Neuronal stem cell (in vitro differentiated cells): ENCODE measurements around the gene ADGRV1.
A peak's percentile ranks its signal among the peaks of the same experiment; 100 is the strongest.

Experiments
- DNase-seq: peaks from one replicate; pipeline ENCODE4 v3.0.0-alpha.2; 2013; ENCODE audit warnings: low spot score
- H2AFZ ChIP-seq: one replicate; pipeline ENCODE4 v1.6.1; 2013; ENCODE audit warnings: mild to moderate bottlenecking, low read length, inconsistent platforms
- H2AK5ac ChIP-seq: 2 replicates; pipeline ENCODE4 v1.6.1; 2013; ENCODE audit warnings: low read depth, mild to moderate bottlenecking, inconsistent platforms, low read length, moderate library complexity, mixed read lengths
- H2BK120ac ChIP-seq: 2 replicates; pipeline ENCODE4 v1.6.1; 2013; ENCODE audit warnings: low read depth, mild to moderate bottlenecking, inconsistent platforms, low read length, moderate library complexity, mixed read lengths
- H2BK12ac ChIP-seq: one replicate; pipeline ENCODE4 v1.6.1; 2013; ENCODE audit warnings: low read length, inconsistent platforms
- H2BK15ac ChIP-seq: 2 replicates; pipeline ENCODE4 v1.6.1; 2013; ENCODE audit warnings: mild to moderate bottlenecking, low read length, inconsistent platforms, mixed read lengths
- H2BK5ac ChIP-seq: one replicate; pipeline ENCODE4 v1.6.1; 2013; ENCODE audit warnings: inconsistent platforms, mild to moderate bottlenecking, low read length, moderate library complexity
- H3K14ac ChIP-seq: one replicate; pipeline ENCODE4 v1.6.1; 2013; ENCODE audit warnings: low read length, inconsistent platforms
- H3K18ac ChIP-seq: 2 replicates; pipeline ENCODE4 v1.6.1; 2013; ENCODE audit warnings: low read length, inconsistent platforms
- H3K23ac ChIP-seq: 2 replicates; pipeline ENCODE4 v1.6.1; 2013; ENCODE audit warnings: low read depth, mild to moderate bottlenecking, mixed read lengths, low read length, inconsistent platforms; ENCODE audit not compliant: poor library complexity
- H3K27ac ChIP-seq: replicated peaks from 3 replicates; pipeline ENCODE4 v1.5.1; 2013; ENCODE audit warnings: low read length, inconsistent platforms
- H3K27me3 ChIP-seq, 3 experiments: 2 replicates each; pipeline ENCODE4 v1.6.1; 2013; ENCODE audit warnings: low read length in 3 of 3, mild to moderate bottlenecking in 2 of 3, inconsistent platforms in 1 of 3, low read depth in 1 of 3, mixed read lengths in 1 of 3, moderate library complexity in 1 of 3; ENCODE audit not compliant: control insufficient read depth in 3 of 3, insufficient read depth in 3 of 3
- H3K36me3 ChIP-seq, 2 donors: replicated peaks in 1 of 2; 2 replicates each; pipeline ENCODE4 v1.6.1; 2013; ENCODE audit warnings: low read length in 2 of 2; ENCODE audit not compliant: control insufficient read depth in 2 of 2, insufficient read depth in 2 of 2
- H3K4ac ChIP-seq: 2 replicates; pipeline ENCODE4 v1.6.1; 2013; ENCODE audit warnings: inconsistent platforms, mild to moderate bottlenecking, low read length, moderate library complexity
- H3K4me1 ChIP-seq, 2 donors: 1 replicate in 1 of 2; 2 replicates in 1 of 2; pipeline ENCODE4 v1.6.1; 2013; ENCODE audit warnings: low read length in 2 of 2, low read depth in 1 of 2; ENCODE audit not compliant: control insufficient read depth in 2 of 2, insufficient read depth in 1 of 2
- H3K4me2 ChIP-seq: one replicate; pipeline ENCODE4 v1.6.1; 2013; ENCODE audit warnings: mild to moderate bottlenecking, low read length, inconsistent platforms; ENCODE audit not compliant: insufficient read depth, poor library complexity, severe bottlenecking
- H3K4me3 ChIP-seq, 2 donors: 2 replicates each; pipeline ENCODE4 v1.5.1; 2013; ENCODE audit warnings: low read length in 2 of 2, mild to moderate bottlenecking in 2 of 2, inconsistent platforms in 1 of 2, moderate library complexity in 1 of 2
- H3K79me1 ChIP-seq: one replicate; pipeline ENCODE4 v1.6.1; 2013; ENCODE audit warnings: low read depth, mild to moderate bottlenecking, inconsistent platforms, low read length, moderate library complexity
- H3K9ac ChIP-seq: one replicate; pipeline ENCODE4 v1.6.1; 2013; ENCODE audit warnings: mild to moderate bottlenecking, low read depth, low read length, inconsistent platforms; ENCODE audit not compliant: poor library complexity
- H3K9me3 ChIP-seq, 2 donors: replicated peaks in 1 of 2; 2 replicates each; pipeline versions ENCODE3 to v1.6.1; 2013; ENCODE audit warnings: low read length in 2 of 2, mild to moderate bottlenecking in 2 of 2, inconsistent platforms in 1 of 2, low read depth in 1 of 2, mixed read lengths in 1 of 2, moderate library complexity in 1 of 2; ENCODE audit not compliant: control insufficient read depth in 2 of 2, insufficient read depth in 1 of 2
- H4K8ac ChIP-seq: one replicate; pipeline ENCODE4 v1.6.1; 2013; ENCODE audit warnings: low read depth, mild to moderate bottlenecking, inconsistent platforms, low read length, moderate library complexity
- H4K91ac ChIP-seq: one replicate; pipeline ENCODE4 v1.6.1; 2013; ENCODE audit warnings: low read length, low read depth, mild to moderate bottlenecking, inconsistent platforms; ENCODE audit not compliant: poor library complexity
- WGBS, 2 donors: extraction: QIAGEN DNeasy Blood & Tissue Kit; methylation state at CpG; one replicate each; pipeline ENCODE4 v1.1.7; 2013; ENCODE audit warnings: missing lambda C conversion rate in 2 of 2, mixed read lengths in 1 of 2; ENCODE audit not compliant: insufficient read length in 2 of 2, insufficient replicate concordance in 1 of 2; ENCODE audit errors: extremely low coverage in 2 of 2; 5-methylcytosine and 5-hydroxymethylcytosine counted together

ADGRV1 gene

GRCh38 chr5:90529939-90530677 is 28.5 kb upstream of the ADGRV1 start:
- H3K14ac ChIP-seq, result peak overlapping the region; percentile 75
- peak; percentile 59 for DNase-seq
- H3K27ac ChIP-seq, result peak overlapping the region; percentile 62
- H3K4me2 ChIP-seq, result peak overlapping the region; percentile 75
- H3K36me3 ChIP-seq, result peaks cover 0 to 5% of the 10 kb centered on the region in 2 donors
- H2BK120ac ChIP-seq, result no peak overlapping the region
- H3K79me1 ChIP-seq, result peaks cover 4% of the 10 kb centered on the region
- H3K4me1 ChIP-seq, result peaks cover 2 to 6% of the 10 kb centered on the region in 2 donors
- H3K4ac ChIP-seq, result no peak overlapping the region
- no peak overlapping the region for H2AK5ac ChIP-seq
- peak overlapping the region; percentile 87 for H2BK15ac ChIP-seq
- H3K9ac ChIP-seq, result peak overlapping the region; percentile 98
- H3K27me3 ChIP-seq, result no peaks in the 10 kb centered on the region
- H3K18ac ChIP-seq, result peak overlapping the region; percentile 98
- H4K8ac ChIP-seq, result no peak overlapping the region
- H2BK5ac ChIP-seq, result no peak overlapping the region
- no peak overlapping the region for H4K91ac ChIP-seq
- H2BK12ac ChIP-seq, result no peak overlapping the region
- WGBS, 2 donors, result no CpG with 5 or more reads among the region's 13 CpGs
- peak overlapping the region; percentile 98 for H3K23ac ChIP-seq
- H3K4me3 ChIP-seq, result peak overlapping the region; percentile 90 to 96
- H2AFZ ChIP-seq, result peak overlapping the region; percentile 94
- no peaks in the 10 kb centered on the region for H3K9me3 ChIP-seq

DNA sequence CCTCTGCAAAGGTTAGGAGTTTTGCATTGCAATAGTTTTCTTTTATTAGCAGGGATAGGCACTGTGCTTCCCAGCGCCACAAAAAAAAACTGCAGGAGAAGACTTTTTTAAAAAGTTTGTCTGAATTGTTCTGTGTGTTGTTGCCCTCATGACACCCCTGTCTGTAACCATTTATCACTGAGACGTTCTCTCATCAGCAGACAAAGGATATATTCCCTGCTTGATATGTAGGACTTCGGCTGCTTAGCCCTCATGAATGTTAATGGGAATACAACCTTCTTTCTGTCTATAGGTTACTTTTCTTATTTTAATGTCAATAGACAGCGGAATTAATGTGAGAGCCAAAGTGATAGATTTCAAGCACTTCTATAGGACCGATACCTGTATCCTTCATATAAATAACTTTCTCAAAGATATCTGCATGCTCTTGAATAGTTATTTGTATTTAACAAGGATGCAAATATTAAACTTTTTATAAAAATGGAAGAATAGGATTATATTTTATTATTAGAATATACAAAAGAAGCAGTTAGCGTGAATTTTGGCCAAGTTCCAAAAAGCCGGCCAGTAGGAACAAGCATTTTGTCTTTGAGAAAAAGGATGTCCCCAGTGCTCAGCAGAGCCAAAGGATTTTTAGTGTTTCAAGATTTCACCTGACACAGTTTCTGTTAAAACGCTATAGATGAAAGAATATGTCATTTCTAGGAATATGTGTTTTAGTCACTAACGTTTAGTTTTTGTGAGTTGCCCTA is 27.7 kb upstream of the ADGRV1 start:
- no peak overlapping the region for H2BK5ac ChIP-seq
- H3K4me3 ChIP-seq, result peak overlapping the region in 1 of 2 donors; percentile 90
- peaks cover 0 to 4% of the 10 kb centered on the region in 2 donors for H3K36me3 ChIP-seq
- H3K14ac ChIP-seq, result no peak overlapping the region
- no peak overlapping the region for H3K9ac ChIP-seq
- H2AK5ac ChIP-seq, result no peak overlapping the region
- no peak overlapping the region for H4K91ac ChIP-seq
- no peak for DNase-seq
- H3K9me3 ChIP-seq, result no peaks in the 10 kb centered on the region
- H4K8ac ChIP-seq, result no peak overlapping the region
- H3K79me1 ChIP-seq, result peaks cover 4% of the 10 kb centered on the region
- no peak overlapping the region for H3K4ac ChIP-seq
- H3K27me3 ChIP-seq, result no peaks in the 10 kb centered on the region
- H3K18ac ChIP-seq, result no peak overlapping the region
- peaks cover 2 to 6% of the 10 kb centered on the region in 2 donors for H3K4me1 ChIP-seq
- H2AFZ ChIP-seq, result peak overlapping the region; percentile 94
- no CpG with 5 or more reads among the region's 9 CpGs for WGBS, 2 donors
- no peak overlapping the region for H3K4me2 ChIP-seq
- H3K27ac ChIP-seq, result no peak overlapping the region
- no peak overlapping the region for H2BK120ac ChIP-seq
- H2BK15ac ChIP-seq, result no peak overlapping the region
- no peak overlapping the region for H2BK12ac ChIP-seq
- H3K23ac ChIP-seq, result no peak overlapping the region

DNA sequence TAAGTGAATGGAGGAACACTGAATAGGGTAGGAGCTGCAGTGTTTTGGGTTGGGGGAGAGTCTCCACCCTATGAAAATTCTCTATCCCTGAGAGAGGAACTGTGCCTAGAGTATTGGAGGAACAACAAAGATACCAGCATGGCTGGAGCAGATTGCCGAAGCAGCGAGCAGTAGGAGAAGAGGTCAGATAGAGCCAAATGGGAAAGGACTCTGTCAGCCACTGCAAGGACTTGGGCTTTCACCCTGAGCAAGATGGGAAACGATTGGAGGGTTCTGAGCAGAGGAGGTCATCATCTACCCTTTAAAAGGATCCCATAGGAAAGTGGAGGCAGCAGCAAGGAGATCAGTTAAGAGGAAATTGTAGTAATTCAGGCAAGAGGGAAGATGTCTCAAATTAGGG is 24.8 kb upstream of the ADGRV1 start:
- Histone ChIP-seq H4K8ac (no peak overlapping the region), H3K27ac (no peak overlapping the region), H3K4me2 (no peak overlapping the region), H3K23ac (no peak overlapping the region), H2BK120ac (no peak overlapping the region), H2BK15ac (no peak overlapping the region), H3K4me3 (no peak overlapping the region), H3K9ac (no peak overlapping the region), H3K27me3 (no peaks in the 10 kb centered on the region), H3K18ac (no peak overlapping the region), H2AK5ac (no peak overlapping the region), H3K9me3 (no peaks in the 10 kb centered on the region), H2BK5ac (no peak overlapping the region), H3K4ac (no peak overlapping the region), H2AFZ (no peak overlapping the region), H2BK12ac (no peak overlapping the region), H3K4me1 (peaks cover 0 to 3% of the 10 kb centered on the region in 2 donors), H3K36me3 (no peaks in the 10 kb centered on the region), H3K79me1 (peaks cover 4% of the 10 kb centered on the region), H3K14ac (no peak overlapping the region), H4K91ac (no peak overlapping the region)
- no peak for DNase-seq
- WGBS, 2 donors, result no CpG with 5 or more reads among the region's 3 CpGs

DNA sequence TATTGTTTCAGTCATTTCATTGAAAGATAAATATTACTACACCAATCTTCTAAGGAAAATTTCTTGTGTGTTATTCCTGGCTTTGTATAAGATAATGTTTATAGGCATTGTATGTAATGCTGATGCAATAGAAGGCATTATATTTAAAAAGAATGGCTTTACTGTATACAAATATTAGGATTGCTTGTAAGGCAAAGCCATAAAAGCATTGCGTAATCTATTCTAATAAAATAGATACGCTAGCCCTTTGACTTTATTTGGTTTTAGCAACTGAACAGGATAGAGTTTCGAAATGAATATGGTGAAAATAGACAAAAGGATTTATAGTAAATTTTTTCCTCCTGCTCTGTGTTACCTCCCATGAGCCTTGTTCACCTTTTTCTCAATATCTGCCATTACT is 23.7 kb upstream of the ADGRV1 start:
- Histone ChIP-seq H2BK12ac (no peak overlapping the region), H3K79me1 (no peaks in the 10 kb centered on the region), H2AFZ (no peak overlapping the region), H2BK120ac (no peak overlapping the region), H3K27me3 (no peaks in the 10 kb centered on the region), H4K8ac (no peak overlapping the region), H3K14ac (no peak overlapping the region), H3K9ac (no peak overlapping the region), H3K4ac (no peak overlapping the region), H3K27ac (no peak overlapping the region), H3K9me3 (no peaks in the 10 kb centered on the region), H3K23ac (no peak overlapping the region), H3K4me1 (peaks cover 0 to 3% of the 10 kb centered on the region in 2 donors), H3K18ac (no peak overlapping the region), H2BK15ac (no peak overlapping the region), H3K36me3 (no peaks in the 10 kb centered on the region), H4K91ac (no peak overlapping the region), H2AK5ac (no peak overlapping the region), H3K4me3 (no peak overlapping the region), H2BK5ac (no peak overlapping the region), H3K4me2 (no peak overlapping the region)
- no CpG with 5 or more reads among the region's 3 CpGs for WGBS, 2 donors
- DNase-seq, result no peak
